Measurements from ENCODE around the gene RPS16. TPM values are rescaled to one million over a fixed set of nuclear protein-coding genes. Genes with fewer than 3 reads are reported as not detected.
A peak's percentile ranks its signal among the peaks of the same experiment; 100 is the strongest.

The RPS16 gene
- total RNA-seq, 1 donor from 2014 or later, result 1,860 TPM

GRCh38 chr19:39449116-39449797, 13.5 kb upstream of the RPS16 start:
- peaks cover 39% of the 10 kb centered on the region for H3K4me1 Mint-ChIP-seq (ENCODE audit: unreplicated experiment)
- H3K27ac Mint-ChIP-seq (ENCODE audit: unreplicated experiment), result no peak overlapping the region
- no peak for TF ChIP-seq CTCF (IDR thresholded peaks at IDR 0.05)
- no peaks in the 10 kb centered on the region for H3K27me3 Mint-ChIP-seq (ENCODE audit: unreplicated experiment)
- DNase-seq (ENCODE audit: extremely low spot score, unreplicated experiment), result no peak
- H3K36me3 Mint-ChIP-seq (ENCODE audit: unreplicated experiment), result peaks cover 39% of the 10 kb centered on the region
- H3K9me3 Mint-ChIP-seq (ENCODE audit: unreplicated experiment), result no peaks in the 10 kb centered on the region
- H3K4me3 Mint-ChIP-seq (ENCODE audit: unreplicated experiment), result no peak overlapping the region

- H3K9me3 Mint-ChIP-seq (ENCODE audit: unreplicated experiment), result no peaks in the 10 kb centered on the region
- peak overlapping the region; percentile 3 for H3K4me3 Mint-ChIP-seq (ENCODE audit: unreplicated experiment)
- DNase-seq (ENCODE audit: extremely low spot score, unreplicated experiment), result no peak
- H3K27ac Mint-ChIP-seq (ENCODE audit: unreplicated experiment), result peak overlapping the region; percentile 41
- peaks cover 41% of the 10 kb centered on the region for H3K4me1 Mint-ChIP-seq (ENCODE audit: unreplicated experiment)
- TF ChIP-seq CTCF (IDR thresholded peaks at IDR 0.05), result no peak
- H3K36me3 Mint-ChIP-seq (ENCODE audit: unreplicated experiment), result peaks cover 35% of the 10 kb centered on the region
- H3K27me3 Mint-ChIP-seq (ENCODE audit: unreplicated experiment), result no peaks in the 10 kb centered on the region
Measured at GRCh38 chr19:39448271-39448670, 12.5 kb upstream of the RPS16 start.

- no peak for DNase-seq (ENCODE audit: extremely low spot score, unreplicated experiment)
- Mint-ChIP-seq H3K36me3 (ENCODE audit: unreplicated experiment) (peaks cover 21% of the 10 kb centered on the region), H3K4me1 (ENCODE audit: unreplicated experiment) (peaks cover 41% of the 10 kb centered on the region), H3K27me3 (ENCODE audit: unreplicated experiment) (no peaks in the 10 kb centered on the region), H3K9me3 (ENCODE audit: unreplicated experiment) (no peaks in the 10 kb centered on the region), H3K27ac (ENCODE audit: unreplicated experiment) (peak overlapping the region; percentile 98), H3K4me3 (ENCODE audit: unreplicated experiment) (peak overlapping the region; percentile 96)
- no peak for TF ChIP-seq CTCF (IDR thresholded peaks at IDR 0.05)
Measured at GRCh38 chr19:39446365-39447084, 10.8 kb upstream of the RPS16 start.

- H3K27ac Mint-ChIP-seq (ENCODE audit: unreplicated experiment), result peak within 1 kb of the TSS; percentile 98
- H3K4me1 Mint-ChIP-seq (ENCODE audit: unreplicated experiment), result peaks cover 43% of the 10 kb centered on the region
- H3K27me3 Mint-ChIP-seq (ENCODE audit: unreplicated experiment), result no peaks in the 10 kb centered on the region
- DNase-seq (ENCODE audit: extremely low spot score, unreplicated experiment), result peak; percentile 98
- peaks cover 16% of the 10 kb centered on the region for H3K36me3 Mint-ChIP-seq (ENCODE audit: unreplicated experiment)
- TF ChIP-seq CTCF (IDR thresholded peaks at IDR 0.05), result no peak
- H3K4me3 Mint-ChIP-seq (ENCODE audit: unreplicated experiment), result peak within 1 kb of the TSS; percentile 96
- no peaks in the 10 kb centered on the region for H3K9me3 Mint-ChIP-seq (ENCODE audit: unreplicated experiment)
Measured at GRCh38 chr19:39445196-39446111, 9.7 kb upstream of the RPS16 start, which contains the start of gene SUPT5H. TSS of gene SUPT5H (plus strand) at chr19:39445582. CDS start at chr19:39445891, 309 bp downstream.
